GM18498 (cell line): Measurements from ENCODE around the gene ZNF76.

ENCODE experiments used
- ATAC-seq: cut with Tn5 transposase; IDR thresholded peaks from one replicate; pipeline ENCODE4 v1.9.1; 2021; ENCODE audit warnings: mild to moderate bottlenecking, moderate library complexity; ENCODE audit not compliant: unreplicated experiment

ZNF76 gene

DNA sequence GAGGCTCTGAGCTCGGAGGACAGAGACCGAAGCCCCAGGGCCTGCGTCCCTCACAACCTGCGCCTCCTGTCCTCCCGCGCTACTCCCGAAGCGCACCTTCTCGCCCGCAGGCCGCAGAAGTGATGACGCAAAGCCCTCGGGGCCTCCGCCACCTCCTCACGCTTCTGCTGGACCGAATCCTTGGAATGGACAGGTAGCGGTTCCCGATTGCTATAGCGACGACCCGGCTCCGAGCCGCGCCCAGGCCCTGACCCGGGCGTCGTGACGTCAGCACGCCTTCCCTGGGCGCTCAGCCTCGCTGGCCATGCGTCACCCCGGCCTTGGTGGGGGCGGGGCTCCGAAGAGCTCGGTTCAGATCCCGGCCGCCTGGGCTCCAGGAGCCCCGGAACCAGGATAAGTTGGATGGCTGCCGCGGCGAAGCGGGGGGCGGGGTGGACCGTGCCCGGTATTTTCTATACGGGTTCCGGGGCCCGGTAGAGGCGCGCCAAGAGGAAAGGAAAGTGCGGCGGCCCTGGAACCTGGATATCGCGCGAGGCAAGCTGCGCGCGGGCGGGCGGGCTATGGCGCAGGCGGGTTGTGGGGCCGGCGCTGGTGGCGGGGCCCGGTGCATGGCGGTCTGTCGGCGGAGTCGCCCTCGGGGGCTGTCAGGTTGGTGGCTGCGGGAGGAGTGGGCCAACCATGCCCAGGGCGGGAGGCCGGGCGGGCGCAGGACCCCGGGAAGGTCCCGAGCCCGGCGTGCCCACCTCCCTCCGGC is at the start of gene ZNF76:
TSS of gene ZNF76 (plus strand) at position 542 of the 754 bp plus-strand sequence. CDS start 21,417 bp downstream, outside the sequence.
- ATAC-seq: peak; percentile 89

- no peak for ATAC-seq
Measured at GRCh38 chr6:35213298-35213791, 46.2 kb upstream of the ZNF76 start.

DNA sequence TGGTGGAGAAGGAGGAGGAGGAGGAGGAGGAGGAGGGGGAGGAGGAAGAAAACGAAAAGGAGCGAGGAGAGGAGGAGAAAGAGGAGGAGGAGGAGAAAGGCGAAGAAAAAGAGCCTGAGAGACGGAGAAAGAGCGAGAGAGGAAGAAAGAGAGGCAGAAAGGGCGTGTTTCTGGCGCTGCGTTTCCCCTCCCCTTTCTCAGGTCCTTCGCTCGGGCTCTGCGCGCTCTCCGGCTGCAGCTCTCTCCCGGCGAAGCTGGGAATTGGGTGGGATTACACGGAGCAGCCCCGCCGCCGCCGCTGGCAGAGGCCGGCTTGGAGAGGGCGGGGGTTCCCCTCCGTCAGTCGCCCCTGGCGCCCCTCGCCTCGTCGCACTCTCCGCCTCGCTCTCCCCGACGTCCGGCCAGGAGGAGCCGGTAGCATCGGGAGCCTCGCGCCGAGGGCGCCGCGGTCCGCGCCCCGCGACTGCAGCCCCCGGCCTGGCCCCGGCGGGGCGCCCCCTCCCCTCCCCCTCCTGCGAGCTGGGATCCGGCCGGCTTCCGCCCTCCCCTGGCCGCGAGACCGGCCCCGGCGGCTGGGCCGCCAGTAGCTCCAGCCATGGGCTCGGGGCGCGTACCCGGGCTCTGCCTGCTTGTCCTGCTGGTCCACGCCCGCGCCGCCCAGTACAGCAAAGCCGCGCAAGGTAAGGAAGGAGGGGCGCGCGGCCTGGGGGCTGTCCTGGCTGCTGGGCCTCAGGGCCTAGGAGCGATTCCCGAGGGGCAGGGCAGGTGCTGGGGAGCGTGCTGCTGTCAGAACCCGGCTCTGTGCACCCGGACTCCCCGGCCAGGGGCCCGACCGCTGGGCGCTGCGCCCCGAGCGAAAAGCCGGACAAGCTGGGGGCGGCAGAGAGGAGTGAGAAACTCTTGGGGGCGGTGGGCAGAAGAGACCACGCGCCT is 45.4 kb upstream of the ZNF76 start, which contains the start of gene SCUBE3:
TSS of gene SCUBE3 (plus strand) at position 133 of the 933 bp plus-strand sequence. CDS start at position 596, 463 bp downstream.
- no peak for ATAC-seq

DNA sequence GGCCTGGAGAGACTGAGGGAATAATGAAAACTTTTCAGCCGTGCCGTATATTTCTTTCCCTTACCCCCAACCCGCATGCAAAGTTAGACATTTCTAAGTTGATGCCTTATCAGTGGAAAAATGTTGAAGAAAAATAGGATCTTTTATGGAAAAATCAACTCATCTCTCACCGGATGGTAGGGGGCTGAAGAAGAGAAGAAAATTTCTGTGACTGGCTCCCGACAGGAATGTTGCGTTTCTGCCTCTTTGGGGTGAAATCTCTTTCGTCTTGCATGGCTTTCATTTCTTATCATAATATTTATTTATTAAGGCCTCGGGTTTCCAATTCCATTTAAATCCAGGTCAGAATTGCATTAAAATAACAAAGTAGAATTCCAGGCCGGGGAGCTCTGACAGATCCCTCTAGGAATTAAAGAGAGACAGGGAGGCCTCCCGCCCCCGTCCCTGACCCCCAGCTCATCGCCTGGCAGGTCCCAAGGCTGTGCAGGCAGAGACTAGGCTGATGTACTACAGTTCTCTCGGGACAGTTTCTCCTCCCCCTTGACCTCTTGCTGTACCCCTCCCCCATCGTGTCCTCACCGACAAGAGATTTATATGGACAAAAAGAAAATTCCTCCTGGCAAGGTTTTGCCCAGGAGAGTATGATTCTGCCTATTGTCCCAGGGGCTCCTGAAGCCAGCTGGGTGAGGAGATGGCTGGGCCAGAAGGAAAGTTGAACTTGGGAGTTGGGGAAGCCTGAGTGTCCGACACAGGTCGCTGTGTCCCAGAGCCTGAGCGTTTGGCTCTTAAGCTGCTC is 44.5 kb upstream of the ZNF76 start:
- no peak for ATAC-seq

GRCh38 chr6:35215665-35216411 is 43.7 kb upstream of the ZNF76 start:
- ATAC-seq: no peak

- no peak for ATAC-seq
Measured at GRCh38 chr6:35216412-35216732, 43.2 kb upstream of the ZNF76 start.

GRCh38 chr6:35216851-35217811 is 42.4 kb upstream of the ZNF76 start:
- no peak for ATAC-seq

DNA sequence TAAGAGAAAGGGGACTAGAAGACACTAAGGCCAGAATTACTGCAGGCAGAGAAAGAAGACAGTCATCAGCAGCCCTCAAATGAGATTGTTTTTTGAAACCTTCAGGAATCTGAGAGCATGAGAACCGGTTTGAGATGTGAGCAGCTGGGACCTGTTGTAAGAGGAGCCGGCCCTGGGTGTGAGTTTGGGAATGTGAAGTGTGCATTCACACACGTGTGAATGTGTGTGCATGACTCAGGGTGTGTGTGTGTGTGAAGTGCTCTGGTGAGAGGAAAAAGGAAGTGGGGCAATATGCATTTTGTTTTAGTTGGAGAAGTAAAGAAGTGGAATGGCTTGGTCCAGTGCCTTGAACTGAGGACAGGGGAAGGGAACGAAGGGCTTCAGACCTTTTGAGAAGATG is 41.5 kb upstream of the ZNF76 start:
- no peak for ATAC-seq

GRCh38 chr6:35218456-35218855 is 41.1 kb upstream of the ZNF76 start:
- no peak for ATAC-seq

- no peak for ATAC-seq
Measured at GRCh38 chr6:35219683-35220326, 39.7 kb upstream of the ZNF76 start.

DNA sequence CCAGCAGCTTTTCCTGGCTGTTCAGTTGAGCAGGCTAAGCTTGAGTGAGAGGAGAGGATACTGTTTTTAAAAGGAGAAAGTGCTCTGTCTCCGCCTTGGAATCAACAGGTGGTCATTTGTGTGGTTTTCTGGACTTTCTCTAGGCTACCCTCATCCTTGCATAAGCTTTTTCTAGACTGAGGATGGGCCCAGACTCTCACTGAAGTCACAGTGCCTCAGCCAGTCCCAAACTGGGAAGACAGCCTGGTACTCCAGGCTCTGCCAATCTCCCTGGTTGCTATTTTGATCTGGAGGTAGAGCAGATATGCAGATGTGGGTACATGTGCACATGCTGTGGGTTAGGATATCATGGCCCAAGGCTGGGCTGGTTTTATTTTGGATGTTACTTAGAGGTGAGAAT is 38.8 kb upstream of the ZNF76 start:
- no peak for ATAC-seq

- no peak for ATAC-seq
Measured at GRCh38 chr6:35223396-35223795, 36.1 kb upstream of the ZNF76 start.

GRCh38 chr6:35224720-35225119 is 34.8 kb upstream of the ZNF76 start:
- no peak for ATAC-seq

GRCh38 chr6:35228481-35228880 is 31.1 kb upstream of the ZNF76 start:
- no peak for ATAC-seq

DNA sequence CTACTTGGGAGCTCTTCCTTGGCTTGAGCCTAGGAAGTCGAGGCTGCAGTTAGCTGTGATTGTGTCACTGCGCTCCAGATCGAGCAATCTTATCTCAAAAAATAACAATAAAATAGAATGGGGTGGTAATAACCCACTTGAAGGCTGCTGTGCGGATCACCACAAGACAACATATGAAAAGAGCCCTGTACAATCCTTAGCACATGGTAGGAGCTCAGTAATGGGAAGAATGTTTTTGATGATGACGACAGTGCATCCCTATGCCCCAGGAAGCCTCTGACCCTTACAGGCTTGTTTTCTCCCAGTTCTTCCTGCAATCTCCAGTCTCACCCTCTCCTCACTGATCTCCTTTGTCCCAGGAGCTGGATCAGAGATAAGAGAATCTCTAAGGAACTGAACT is 30.2 kb upstream of the ZNF76 start:
- ATAC-seq: no peak

DNA sequence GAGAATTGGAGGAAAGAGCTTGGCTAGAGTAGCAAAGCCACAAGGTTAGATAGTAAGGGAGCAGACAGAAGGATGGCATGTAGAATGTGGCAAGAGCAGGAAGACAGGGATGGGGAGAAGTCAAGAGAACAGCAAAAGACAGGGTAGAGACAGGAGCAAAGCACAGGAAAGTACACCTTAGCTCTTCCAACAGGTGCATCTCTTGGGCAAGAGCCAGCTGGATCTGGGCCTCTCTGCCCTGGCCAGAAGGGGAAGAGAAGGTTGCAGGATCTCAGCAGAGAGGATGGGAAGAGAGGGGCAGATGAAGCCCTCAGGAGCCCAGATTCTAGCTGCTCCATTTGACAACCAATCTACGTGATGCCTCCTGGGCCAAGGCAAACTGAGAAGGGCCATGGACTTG is 29.0 kb upstream of the ZNF76 start:
- no peak for ATAC-seq

DNA sequence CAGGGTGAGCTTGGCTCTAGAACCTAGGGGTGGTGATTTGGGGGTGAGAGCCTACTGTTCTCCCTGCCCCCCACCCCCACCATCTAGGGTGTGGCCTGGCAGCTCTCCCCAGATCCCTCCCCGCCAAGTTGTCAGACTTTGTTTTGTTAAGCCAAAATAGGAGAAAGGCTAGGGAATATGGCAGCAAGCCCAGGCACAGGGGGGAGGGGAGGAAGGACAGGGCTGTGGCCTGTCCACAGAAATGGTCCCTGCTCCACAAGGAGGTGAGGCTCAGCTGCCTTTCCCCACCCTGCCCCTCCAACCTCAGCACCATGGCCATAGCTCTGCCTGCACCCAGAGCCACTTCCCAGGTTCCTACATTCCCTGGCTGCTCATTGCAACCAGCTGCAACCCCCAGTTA is 28.6 kb upstream of the ZNF76 start:
- no peak for ATAC-seq

GRCh38 chr6:35231563-35231962 is 28.0 kb upstream of the ZNF76 start:
- ATAC-seq: no peak

DNA sequence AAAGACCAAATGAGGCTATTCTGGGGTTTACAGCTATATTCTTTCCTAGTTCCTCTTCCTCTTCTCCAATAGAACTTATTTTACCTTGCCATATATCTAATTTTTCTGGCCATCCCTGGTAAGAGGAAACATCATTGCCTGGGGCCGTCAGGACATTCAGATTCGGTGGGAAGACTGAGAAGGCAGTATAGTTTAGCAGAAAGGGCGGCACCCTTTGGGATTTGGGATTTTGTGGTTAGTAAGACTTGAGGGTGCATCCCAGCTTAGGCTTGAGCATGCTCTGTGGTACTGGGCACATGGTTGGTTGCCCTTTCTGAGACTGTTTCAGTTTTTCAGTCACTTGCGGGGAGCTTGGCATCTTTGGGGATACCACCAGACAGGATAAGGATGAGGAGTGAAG is 24.6 kb upstream of the ZNF76 start:
- no peak for ATAC-seq
